Dermis microvascular lymphatic vessel endothelial cell (primary cell): ENCODE data around the gene NOS1AP. TPM values are rescaled to one million over a fixed set of nuclear protein-coding genes. Genes with fewer than 3 reads are reported as not detected.
A peak's percentile ranks its signal among the peaks of the same experiment; 100 is the strongest.

ENCODE experiments used
- DNase-seq, 2 donors: peaks; one replicate each; pipeline versions ENCODE4 v3.0.0 to v3.0.0-alpha.2; 2010; ENCODE audit warnings: low read depth in 2 of 2
- total RNA-seq: library from RNA; depleted of rRNA; stranded (reverse); fragments of >200 nt; gene quantifications from 2 replicates; pipeline ENCODE4 v1.2.1, GENCODE V29; 2014

NOS1AP gene
- total RNA-seq, 1 donor from 2014 or later: 0.13 TPM

DNA sequence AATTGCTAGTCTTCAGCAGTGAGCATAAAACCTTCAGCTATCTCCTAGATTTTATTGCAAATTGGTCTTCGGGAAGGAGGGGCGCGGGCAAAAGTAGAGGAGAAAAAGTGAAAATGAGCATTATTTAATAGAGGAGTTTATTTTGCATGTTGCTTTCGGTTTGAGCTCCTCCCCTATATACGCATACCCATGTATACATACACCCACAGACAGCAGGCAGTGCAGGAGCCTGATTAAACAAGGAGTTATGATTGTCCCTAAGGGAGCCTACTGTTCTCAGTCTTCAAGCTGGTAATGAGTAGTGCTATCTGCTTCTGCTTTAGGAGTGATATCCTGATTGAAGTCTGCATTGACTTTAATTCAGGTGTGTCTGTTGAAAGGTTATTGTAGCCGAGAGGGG, 173.3 kb downstream of the NOS1AP start:
- no peak for DNase-seq

DNA sequence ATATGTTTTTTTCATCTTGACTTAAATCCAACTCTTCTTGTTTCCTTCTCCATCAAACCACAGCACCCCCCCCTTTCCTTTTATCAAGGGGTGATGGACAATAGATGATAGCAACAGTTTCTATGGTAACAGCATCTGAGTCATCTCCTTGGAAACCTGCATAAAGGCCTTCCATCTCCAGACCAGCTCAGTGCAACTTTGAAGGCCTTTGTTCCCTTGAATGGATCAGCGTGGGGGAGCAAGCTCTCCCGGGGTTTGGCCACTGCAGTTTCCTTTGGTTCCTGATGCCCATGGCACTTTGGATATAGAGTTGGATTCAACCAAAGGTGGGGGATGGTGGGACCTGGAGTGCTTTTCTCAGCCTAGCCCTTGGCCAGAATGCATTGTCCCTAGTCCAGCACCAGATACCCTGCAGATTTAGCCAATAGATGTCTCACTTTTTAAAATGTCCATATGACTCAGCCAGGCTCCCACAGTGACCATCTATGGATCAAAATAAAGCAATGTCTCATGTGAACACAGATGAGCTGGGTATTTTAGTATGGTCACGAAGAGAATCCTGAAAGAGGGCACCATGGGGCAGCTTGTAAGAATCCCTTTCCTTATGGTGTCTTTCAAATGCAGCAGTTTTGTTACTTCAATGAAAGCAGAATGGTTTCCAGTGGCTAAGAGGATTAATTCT, 179.5 kb downstream of the NOS1AP start:
- peak in 1 of 2 donors; percentile 4 for DNase-seq

DNA sequence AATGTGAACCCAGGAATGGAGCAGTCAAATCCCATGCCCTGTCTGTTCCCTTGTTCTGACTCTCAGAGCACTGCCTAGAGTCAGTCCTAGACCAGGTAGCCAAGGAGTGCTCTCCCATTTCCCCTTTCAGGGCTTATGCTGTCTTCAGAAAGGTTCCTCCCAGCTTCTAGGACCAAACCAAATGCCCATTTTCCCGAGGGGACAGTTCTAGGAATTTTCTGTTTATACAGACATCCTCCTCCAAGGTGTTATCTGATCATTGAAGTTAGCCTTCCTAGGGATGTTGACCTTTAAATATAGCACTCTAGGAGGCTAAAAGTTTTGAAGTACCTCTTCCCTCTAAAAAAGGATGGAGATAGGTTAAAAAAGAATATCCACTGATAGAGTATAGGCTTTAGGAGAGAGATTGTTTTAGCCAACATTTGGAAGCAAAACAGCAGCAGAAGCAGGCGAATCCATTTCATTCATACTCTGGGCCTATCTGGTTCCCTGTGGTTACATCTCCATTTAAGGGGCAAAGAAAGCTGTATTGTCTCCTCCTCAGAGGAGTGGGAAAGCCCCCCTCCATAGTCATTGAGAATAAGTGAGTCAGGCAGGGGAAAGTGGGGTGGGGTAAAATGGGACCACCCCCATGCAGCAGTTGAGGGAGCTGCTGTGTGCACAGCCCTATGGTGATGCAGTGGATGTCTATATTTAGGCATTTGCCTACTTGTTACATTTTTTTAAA, 180.7 kb downstream of the NOS1AP start:
- no peak for DNase-seq

DNA sequence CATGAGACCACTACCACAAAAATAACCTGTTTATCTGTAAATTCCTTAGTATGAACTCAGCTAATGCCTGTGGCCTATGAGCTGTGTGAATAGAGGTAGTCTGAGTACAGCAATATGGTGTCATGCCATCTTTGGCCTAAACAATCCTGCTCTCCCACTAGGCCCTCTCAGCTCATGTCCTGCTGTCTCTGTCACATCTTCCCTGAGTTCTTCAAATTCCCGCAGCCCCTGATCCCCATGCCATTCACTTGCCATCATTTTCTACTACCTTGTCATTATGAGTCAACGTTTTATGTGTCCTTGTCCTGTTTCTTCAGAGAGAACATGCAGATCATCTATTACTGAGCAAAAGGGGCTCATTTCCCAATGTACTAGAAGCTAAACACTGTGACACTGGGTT, 181.6 kb downstream of the NOS1AP start:
- no peak for DNase-seq

DNA sequence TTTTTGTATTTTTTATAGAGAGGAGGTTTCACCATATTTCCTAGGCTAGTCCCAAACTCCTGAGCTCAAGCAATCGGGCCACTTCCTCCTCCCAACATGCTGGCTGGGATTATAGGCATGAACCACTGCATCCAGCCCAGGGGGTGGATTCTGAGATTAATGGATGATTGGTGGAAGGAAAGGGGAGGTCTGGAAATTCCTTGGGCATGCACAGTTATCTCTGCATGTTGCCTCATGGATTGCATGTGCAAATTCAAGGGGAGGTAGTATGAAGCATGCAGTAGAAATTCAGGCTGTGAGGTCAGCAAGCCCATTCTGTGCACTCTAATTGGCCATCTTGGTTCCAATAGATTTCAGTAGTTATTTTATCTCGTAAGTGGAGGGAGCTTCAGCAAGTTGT, 182.7 kb downstream of the NOS1AP start:
- DNase-seq: no peak

DNA sequence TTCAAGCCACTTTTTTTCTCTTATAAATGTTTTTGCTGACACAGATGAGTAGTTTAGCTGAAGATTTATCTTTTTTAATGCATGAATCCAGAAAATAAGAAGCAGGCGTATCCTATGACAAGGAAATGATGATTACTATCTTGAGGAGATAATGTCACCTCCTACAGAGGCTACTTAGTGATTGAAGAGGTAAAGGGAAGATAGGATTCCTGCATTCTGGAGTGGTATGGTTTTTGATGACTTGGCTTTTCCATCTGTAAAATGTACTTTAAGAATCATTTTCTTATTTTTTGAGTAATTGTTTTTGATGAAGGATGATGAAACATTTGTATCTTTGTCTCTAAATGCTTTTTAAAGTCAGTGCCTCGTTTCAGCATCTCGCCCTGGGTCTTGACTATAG, 184.3 kb downstream of the NOS1AP start:
- DNase-seq: no peak

DNA sequence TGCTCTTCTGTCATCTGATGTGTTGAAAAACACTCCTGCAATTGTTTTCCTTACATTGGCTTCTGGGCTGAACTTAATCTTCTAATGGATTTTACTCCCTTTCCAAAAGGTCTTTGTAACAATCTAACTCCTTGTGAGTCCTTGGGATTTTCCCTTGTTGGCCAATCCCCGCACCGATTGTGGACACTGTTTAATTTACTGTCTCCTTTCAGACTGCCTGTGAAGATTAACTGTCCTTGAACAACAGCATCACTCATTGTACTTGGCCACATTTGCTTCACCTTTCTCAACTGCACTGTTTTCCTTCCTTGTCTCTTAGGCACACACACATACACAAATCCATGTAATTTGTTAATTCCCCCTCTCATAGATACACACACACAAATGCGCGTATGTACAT, 186.8 kb downstream of the NOS1AP start:
- no peak for DNase-seq

DNA sequence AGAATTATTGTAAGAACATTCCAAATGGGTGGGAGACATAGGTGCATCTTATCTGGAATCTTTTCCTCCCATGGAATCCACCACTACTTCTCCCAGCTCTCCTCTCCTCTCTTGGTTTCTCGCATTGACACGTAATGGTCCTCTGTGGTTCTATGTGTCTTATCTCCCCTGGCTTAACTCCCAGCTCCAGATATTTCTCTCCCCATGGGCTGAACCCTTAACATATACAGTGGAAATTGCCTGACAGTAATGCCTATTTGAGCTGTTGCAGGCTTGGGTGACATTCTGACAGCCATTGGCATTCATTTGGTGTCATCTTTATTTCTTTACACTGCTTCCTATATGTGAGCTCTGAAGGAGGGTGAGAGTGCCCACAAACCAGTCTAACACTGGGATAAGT, 188.9 kb downstream of the NOS1AP start:
- no peak for DNase-seq

DNA sequence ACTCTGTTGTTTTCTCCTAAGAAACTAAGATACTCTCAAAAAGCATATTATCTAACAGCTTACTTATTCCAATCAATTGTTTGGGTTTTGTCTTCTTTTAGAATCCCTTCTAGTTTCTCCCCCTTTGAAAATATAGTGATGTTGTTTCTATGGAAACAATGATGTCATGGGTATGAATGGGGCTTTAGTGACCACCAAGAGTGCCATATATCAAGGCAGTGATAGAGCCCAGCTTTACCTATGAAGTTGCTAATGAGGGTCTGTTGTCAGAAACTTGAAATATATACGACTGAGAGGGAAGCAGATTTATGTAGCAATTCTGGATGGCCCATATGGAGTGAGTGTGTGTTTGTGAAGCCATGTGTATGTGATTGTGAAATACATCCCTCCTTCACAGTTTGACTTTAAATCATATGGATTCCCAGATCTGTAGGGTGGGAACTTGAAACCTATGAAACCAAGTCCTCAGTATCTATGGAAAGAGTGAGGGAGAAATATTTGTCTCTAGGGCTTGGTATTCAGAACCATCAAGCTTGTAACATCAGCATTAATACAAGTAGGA, 190.5 kb downstream of the NOS1AP start:
- no peak for DNase-seq

DNA sequence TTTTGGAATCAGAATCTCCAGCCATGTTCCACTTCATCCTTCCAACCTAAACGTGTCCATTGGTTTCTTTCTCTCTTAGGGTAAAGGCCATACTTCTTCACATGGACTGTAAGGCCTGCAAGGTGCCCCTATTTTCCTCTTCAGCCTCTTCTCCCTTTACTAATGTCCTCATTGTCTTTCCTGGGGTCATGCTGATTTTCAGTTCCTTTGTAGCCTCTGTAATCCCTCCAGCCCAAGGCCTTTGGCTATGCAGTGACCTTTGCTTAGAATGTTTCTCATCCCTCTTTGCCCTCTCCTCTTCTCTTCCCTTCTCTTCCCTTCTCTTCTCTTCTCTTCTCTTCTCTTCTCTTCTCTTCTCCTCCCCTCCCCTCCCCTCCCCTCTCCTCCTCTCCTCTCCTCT, 194.6 kb downstream of the NOS1AP start:
- DNase-seq: no peak

DNA sequence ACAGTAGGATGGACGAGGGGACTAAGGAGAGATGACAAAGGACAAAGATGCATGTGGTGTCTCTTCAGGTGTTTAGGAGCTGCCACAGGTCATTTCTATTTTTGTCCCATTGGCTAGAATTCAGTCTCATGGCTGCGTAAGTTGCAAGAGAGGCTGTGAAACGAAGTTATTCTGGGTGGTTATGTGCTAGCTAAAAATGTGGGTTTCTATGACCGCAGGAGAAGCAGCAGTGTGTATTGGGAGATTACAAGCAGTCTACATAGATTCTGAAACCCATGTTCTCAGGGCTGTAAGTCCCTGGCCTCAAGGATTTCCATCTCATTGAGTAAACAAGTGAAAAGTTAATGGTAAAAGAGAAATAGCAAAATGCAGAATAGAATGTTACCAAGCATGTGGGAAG, 196.5 kb downstream of the NOS1AP start:
- DNase-seq: no peak

DNA sequence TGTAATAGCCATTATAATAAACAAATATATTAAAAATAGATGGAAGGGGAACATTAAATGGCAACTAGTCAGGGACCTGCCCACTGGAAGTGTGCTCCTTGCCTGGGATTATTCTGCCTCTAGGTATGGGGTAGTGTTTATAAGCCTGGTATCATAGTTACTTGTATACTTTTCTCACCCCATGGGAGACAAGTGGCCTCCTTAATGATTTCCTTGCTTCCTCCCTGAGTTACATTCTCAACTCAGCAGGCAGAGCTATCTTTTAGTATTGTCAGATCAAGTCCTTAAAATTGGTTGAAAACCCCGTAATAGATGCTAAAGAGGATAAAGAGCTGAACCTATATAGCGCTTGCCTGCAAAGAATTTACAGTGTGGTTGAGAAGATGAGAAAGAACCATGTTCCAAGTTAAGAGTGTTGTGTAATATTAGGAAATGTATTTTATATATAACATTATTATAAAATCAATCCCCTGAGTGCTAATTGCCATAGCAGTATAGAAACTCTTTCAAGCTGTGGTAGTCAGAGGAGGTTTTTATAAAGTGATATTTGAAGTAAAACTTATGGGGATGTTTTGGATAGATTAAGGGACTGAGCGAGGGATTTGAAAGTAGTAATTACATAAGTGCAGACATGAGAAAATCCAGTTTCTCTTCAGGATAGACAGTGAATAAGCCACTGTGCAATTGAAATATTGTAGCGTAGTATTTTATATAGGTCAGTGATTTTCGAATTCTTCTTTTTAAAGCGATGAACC, 200.7 kb downstream of the NOS1AP start:
- no peak for DNase-seq

DNA sequence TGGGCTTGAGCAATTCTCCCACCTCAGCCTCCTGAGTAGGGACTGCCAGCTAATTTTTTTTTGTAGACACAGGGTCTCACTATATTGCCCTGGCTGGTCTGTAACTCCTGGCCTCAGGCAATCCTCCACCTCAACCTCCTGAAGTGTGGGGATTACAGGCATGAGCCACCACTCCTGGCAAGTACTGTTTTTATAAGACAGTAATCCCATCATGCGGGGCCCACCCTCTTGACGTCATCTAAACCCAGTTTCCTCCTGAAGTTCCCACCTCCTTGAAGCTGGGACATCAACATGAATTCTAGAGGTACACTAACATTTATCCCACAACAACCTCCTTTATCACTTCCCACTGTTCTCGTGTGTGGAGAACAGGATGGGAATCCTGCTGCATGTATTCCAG, 202.5 kb downstream of the NOS1AP start:
- DNase-seq: no peak

DNA sequence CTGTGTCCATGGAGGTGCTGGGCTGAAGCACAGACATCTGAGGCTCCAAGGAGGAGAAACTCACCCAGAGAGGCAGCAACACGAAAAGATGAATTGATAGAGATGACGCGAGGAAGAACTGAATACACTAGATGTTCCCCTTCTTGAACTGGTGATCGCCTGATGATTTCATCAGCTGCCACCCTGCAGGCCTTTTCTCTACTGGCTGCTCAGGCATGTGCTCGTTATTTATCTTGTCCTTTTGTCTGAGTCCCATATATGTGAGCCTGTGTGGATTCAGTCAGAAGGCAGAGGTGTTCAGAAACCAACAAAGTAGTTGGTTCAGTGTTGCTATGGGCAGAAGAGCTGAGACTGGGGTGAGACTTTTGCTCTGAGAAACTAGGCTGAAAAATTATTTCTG, 202.9 kb downstream of the NOS1AP start:
- no peak for DNase-seq

DNA sequence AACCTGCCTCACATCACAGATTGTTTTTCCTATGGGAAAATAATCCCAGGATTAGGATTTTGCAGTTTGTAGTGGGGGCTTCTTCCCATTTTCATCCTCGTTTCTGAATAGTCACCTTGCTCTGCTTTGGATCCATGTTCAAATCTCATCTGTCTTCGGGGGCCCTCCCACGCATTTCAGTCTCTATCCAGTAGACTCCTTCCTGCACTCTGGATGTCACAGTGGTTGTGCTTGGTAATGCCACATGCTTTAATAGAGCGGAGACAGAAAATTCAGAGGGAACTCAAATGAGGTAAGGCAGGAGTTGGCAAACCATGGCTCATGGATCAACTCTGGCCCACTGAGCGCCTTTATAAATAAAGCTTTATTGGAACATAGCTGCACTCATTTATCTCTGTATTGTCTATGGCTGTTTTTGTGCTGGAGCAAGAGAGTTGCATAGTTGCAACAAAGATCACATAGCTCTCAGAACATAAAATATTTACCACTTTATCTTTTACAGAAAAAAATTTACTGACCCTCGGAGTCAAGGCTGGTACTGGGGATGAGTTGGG, 206.2 kb downstream of the NOS1AP start:
- no peak for DNase-seq

DNA sequence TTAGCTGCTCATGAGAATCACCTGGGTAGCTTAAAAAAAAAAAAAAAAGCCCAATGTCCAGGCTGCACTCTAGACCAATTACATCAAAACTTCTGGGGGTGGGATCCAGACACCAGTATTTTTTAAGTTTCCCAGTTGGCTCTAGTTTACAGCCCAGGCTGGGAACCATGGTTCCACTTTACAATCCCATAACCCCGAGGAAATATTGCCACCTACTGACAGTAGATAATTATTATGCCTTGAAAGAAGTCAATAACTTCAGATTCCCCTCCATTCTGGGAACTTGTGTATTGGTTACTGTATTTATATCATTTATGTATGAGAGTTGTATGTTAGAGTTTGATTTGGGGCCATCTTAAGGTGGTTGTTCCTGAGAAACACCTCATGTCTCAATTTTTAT, 207.0 kb downstream of the NOS1AP start:
- peak; percentile 4 to 46 for DNase-seq

DNA sequence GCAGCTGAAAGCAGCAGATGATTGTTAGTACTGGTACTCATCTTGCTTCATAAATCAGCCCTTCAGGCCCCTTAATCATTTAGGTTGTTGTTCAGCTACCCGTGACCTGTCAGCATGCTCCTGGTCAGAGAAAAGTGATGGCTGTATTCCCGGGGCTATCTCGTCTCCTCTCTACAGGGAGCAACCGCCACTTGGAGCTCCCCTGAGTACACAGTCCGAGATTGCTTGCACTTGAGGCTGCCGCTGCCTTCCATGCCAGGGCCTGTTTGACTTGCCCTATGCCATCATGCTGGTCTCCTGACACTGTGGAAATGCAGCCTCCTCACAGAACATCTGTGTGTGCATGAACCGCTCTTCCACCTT, 209.6 kb downstream of the NOS1AP start:
- no peak for DNase-seq

DNA sequence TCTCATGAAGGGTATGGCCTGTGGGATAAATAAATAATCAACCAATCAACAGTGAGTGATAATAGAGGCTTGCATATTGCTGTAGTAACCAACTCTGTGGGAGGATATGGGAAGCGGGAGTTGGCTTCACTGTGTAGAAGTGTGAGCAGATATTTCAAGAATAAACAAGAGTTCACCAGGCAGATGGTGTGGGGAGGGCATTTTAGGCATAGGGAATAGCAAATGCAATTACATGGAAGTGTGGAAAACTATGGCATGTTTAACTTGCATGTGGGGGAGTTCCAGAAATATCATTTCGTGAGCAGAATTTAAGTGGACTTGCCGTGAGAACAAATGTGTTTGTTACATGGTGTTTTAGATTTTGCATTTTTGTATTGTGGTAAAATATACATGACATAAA, 211.9 kb downstream of the NOS1AP start:
- DNase-seq: no peak

DNA sequence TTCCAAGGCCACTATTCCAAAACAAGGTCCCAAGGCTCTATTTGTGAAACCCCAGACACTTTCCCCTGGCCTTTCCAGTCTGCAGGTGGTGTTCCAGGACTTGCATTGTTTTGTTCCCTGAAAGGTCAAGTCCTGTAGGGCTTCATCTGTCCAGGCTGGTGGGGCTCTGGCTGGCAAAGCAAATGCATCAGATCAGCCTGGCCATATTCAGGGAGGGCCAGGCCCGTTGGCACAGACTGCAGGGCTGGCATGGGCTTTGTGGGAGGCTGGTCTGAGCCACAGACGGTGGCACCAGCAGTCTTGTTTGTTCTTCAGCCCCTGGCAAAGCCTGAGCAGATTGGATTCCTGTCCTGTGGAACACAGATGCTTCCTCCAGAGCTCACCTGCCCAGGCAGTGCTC, 214.2 kb downstream of the NOS1AP start:
- peak in 1 of 2 donors; percentile 5 for DNase-seq

DNA sequence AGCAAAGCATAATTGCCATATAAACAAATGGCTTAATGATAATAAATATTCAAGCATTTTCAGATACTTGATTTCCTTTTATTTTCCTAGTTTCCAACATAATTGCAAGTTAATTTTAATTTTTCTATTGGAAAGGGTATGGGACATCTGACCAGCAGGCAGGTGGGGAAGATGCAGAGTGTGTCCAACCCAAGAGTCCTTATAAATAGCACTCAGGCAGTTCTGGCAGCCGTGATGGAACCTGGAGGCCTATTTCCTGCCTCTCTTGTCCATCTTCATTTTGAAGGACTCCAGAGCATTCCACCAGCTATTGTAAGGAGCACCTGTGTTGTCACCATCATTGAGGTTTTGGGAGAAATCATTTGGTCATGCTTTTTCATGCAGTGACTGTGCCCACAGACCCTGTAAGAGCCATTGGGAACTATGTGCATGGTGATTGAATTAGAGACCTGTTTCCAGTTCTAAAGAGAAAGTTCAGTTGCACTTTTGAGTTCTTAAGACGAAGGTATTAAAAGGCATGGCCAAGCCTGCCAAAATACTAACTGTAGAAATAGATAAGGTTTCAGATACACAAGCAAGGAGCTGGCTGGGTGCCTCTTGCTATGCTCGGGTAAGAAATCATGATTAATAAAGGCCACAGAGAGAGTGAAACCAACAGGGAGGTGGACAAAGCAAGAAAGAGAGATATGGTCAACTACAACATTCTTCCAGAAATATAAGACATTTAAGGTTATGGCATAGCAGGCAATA, 214.9 kb downstream of the NOS1AP start:
- no peak for DNase-seq

DNA sequence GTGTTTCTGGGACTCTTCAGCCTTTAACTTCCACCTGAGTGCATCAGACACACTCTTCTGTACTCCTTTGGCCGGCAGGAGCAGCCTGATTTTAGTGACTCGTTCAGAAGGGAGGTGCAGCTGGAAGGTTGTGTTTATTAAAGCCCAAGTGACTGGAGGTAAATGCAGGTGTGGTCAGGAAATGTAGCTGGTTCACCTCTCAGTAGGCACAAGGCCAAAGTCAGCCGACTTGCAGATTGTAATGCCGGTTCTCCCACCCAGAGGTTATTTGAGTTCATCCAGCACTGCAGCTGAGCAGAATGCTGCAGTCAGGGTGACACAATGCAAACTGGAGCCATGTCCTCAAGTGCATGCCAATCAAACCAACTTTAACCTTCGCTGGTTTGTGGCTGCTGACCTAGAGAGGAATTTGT, 215.7 kb downstream of the NOS1AP start:
- peak in 1 of 2 donors; percentile 25 for DNase-seq
